ENCODE results near the gene GRIK4. TPM values are rescaled to one million over a fixed set of nuclear protein-coding genes. Genes with fewer than 3 reads are reported as not detected.

The GRIK4 gene
- total RNA-seq, 1 donor from 2014 or later: not detected

GRCh38 chr11:120917559-120918239 lies 406.2 kb downstream of the GRIK4 start:
- Mint-ChIP-seq H3K4me3 (ENCODE audit: low read depth) (no peak overlapping the region), H3K36me3 (ENCODE audit: insufficient read depth) (no peaks in the 10 kb centered on the region)

GRCh38 chr11:120918257-120918656 lies 406.7 kb downstream of the GRIK4 start:
- peaks cover 21% of the 10 kb centered on the region for H3K27me3 Mint-ChIP-seq
- H3K9me3 Mint-ChIP-seq (ENCODE audit: low read depth): no peaks in the 10 kb centered on the region
- DNase-seq (ENCODE audit: low spot score, unreplicated experiment): no peak
- H3K4me1 Mint-ChIP-seq (ENCODE audit: low read depth): peaks cover 2% of the 10 kb centered on the region
- TF ChIP-seq CTCF (IDR thresholded peaks at IDR 0.05; ENCODE audit: unreplicated experiment): no peak
- H3K36me3 Mint-ChIP-seq (ENCODE audit: insufficient read depth): no peaks in the 10 kb centered on the region
- no peak overlapping the region for H3K27ac Mint-ChIP-seq
- H3K4me3 Mint-ChIP-seq (ENCODE audit: low read depth): no peak overlapping the region

More at GRCh38 chr11:120917559-120918239, 406.2 kb downstream of the GRIK4 start:
- no peak for DNase-seq (ENCODE audit: low spot score, unreplicated experiment)
- H3K9me3 Mint-ChIP-seq (ENCODE audit: low read depth): no peaks in the 10 kb centered on the region
- H3K4me1 Mint-ChIP-seq (ENCODE audit: low read depth): peaks cover 2% of the 10 kb centered on the region
- H3K27me3 Mint-ChIP-seq: peaks cover 21% of the 10 kb centered on the region
- H3K27ac Mint-ChIP-seq: no peak overlapping the region
- no peak for TF ChIP-seq CTCF (IDR thresholded peaks at IDR 0.05; ENCODE audit: unreplicated experiment)

GRCh38 chr11:120919045-120919444 lies 407.5 kb downstream of the GRIK4 start:
- peaks cover 2% of the 10 kb centered on the region for H3K4me1 Mint-ChIP-seq (ENCODE audit: low read depth)
- H3K4me3 Mint-ChIP-seq (ENCODE audit: low read depth): no peak overlapping the region
- H3K9me3 Mint-ChIP-seq (ENCODE audit: low read depth): no peaks in the 10 kb centered on the region
- H3K27ac Mint-ChIP-seq: no peak overlapping the region
- peaks cover 21% of the 10 kb centered on the region for H3K27me3 Mint-ChIP-seq
- no peak for DNase-seq (ENCODE audit: low spot score, unreplicated experiment)
- H3K36me3 Mint-ChIP-seq (ENCODE audit: insufficient read depth): no peaks in the 10 kb centered on the region
- no peak for TF ChIP-seq CTCF (IDR thresholded peaks at IDR 0.05; ENCODE audit: unreplicated experiment)

- H3K36me3 Mint-ChIP-seq (ENCODE audit: insufficient read depth): no peaks in the 10 kb centered on the region
- no peak for TF ChIP-seq CTCF (IDR thresholded peaks at IDR 0.05; ENCODE audit: unreplicated experiment)
- no peaks in the 10 kb centered on the region for H3K9me3 Mint-ChIP-seq (ENCODE audit: low read depth)
- H3K4me3 Mint-ChIP-seq (ENCODE audit: low read depth): no peak overlapping the region
- H3K4me1 Mint-ChIP-seq (ENCODE audit: low read depth): no peaks in the 10 kb centered on the region
- H3K27me3 Mint-ChIP-seq: peaks cover 16% of the 10 kb centered on the region
- no peak overlapping the region for H3K27ac Mint-ChIP-seq
- no peak for DNase-seq (ENCODE audit: low spot score, unreplicated experiment)
These were observed 408.0 kb downstream of the GRIK4 start for GRCh38 chr11:120919566-120919965.

- H3K4me1 Mint-ChIP-seq (ENCODE audit: low read depth): no peaks in the 10 kb centered on the region
- H3K4me3 Mint-ChIP-seq (ENCODE audit: low read depth): no peak overlapping the region
- no peak for DNase-seq (ENCODE audit: low spot score, unreplicated experiment)
- H3K27me3 Mint-ChIP-seq: peaks cover 9% of the 10 kb centered on the region
- no peak overlapping the region for H3K27ac Mint-ChIP-seq
- H3K36me3 Mint-ChIP-seq (ENCODE audit: insufficient read depth): no peaks in the 10 kb centered on the region
- H3K9me3 Mint-ChIP-seq (ENCODE audit: low read depth): no peaks in the 10 kb centered on the region
- no peak for TF ChIP-seq CTCF (IDR thresholded peaks at IDR 0.05; ENCODE audit: unreplicated experiment)
These were observed 412.4 kb downstream of the GRIK4 start for GRCh38 chr11:120923866-120924508.
